Stimulated activated CD8-positive, alpha-beta memory T cell treated with anti-CD3 and anti-CD28 coated beads, Interleukin-12 subunit alpha, Interleukin-12 subunit beta, amount 100 ng/mL, for 24 hours (primary cell): ENCODE results near the gene WDR19.
"Not testable (repeated sequence)": the region's sequence is repeated elsewhere in the genome, so short reads cannot be mapped to it uniquely, and the experiment has no call there.

Experiments used
- DNase-seq: peaks from one replicate; pipeline ENCODE4 v3.0.0-alpha.2; 2020; ENCODE audit errors: extremely low read depth

WDR19 gene

DNA sequence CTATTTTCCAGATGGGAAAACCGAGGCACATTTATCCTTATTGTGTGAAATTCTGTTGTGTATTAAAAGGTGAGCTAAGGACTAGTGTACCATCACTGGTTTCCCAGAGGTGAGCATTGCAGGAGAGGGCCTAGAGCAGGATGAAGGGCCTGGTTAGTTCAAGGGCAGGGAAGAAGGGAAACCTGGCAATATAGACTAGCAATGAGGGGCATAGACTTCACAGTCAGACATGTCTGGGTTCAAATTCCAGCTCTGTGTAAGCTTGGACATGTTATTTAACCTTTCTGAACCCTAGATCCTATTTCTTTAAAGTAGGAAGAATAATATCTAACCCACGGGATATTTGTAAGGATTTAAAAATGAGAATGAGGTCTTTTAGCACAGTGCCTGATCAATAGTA lies 50.8 kb downstream of the WDR19 start:
- DNase-seq = no peak

- DNase-seq = no peak
Measured at GRCh38 chr4:39233783-39234182, 51.5 kb downstream of the WDR19 start.

GRCh38 chr4:39235021-39235420 lies 52.7 kb downstream of the WDR19 start:
- DNase-seq = no peak

DNA sequence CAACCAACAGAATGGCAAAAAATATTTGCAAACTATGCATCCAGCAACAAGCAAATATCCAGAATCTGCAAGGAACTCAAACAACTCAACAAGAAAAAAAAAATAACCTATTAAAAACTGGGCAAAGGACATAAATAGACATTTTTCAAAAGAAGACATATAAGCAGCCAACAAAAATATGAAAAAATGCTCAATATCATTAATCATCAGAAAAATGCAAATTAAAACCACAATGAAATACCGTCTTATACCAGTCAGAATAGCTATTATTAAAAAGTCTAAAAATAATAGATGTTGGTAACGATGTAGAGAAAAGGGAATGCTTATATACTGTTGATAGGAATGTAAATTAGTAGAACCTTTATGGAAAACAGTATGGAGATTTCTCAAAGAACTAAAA lies 53.4 kb downstream of the WDR19 start:
- no peak for DNase-seq

DNA sequence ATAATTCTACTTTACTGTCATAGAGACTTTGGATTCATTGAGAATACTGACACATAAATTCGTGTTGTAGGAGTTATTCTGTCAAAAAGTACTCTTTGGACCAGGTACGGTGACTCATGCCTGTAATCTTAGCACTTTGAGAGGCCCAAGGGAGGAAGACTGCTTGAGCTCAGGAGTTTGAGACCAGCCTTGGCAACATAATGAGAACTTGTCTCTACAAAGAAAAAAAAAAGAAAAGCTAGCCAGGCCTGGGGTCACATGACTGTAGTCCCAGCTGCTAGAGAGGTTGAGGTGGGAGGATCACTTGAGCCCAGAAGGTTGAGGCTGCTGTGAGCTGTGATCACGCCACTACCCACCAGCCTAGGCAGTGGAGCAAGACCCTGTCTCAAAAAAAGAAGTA lies 54.9 kb downstream of the WDR19 start:
- no peak for DNase-seq

DNA sequence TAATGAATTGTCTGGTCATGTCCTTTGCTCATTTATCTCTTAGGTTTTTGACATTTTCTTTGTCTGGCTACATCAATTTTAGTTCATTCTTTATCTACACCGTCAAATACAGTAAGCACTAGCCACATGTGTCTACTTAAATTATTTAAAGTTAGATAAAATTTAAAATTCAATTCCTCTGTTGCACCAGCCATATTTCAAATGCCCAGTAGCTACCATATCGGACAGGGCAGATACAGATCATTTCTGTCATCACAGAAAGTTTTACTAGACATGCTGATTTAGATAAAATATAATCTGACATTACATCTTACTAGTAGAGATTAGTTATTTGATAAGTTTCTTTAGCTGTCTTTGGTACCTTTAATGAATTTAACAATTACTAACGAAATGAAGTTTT lies 61.1 kb downstream of the WDR19 start:
- no peak for DNase-seq

DNA sequence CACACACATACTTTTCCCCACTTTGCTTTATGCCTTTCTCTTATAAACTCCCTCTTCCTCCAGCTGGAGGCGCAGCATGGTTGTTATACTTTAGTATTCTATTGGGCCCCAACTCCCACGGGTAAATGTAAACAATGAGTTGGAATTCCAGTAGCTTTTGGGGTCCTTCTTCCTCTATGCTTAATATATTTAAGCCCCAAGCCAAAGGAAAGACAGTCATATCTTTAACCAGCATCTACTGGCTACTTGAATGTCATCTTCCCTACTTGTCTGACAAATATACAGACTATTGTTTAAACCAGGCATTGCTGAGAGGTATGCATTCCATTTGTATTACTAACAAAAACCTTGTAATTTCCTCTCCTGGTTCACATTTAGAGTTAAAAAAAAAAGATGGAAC lies 72.9 kb downstream of the WDR19 start:
- no peak for DNase-seq

DNA sequence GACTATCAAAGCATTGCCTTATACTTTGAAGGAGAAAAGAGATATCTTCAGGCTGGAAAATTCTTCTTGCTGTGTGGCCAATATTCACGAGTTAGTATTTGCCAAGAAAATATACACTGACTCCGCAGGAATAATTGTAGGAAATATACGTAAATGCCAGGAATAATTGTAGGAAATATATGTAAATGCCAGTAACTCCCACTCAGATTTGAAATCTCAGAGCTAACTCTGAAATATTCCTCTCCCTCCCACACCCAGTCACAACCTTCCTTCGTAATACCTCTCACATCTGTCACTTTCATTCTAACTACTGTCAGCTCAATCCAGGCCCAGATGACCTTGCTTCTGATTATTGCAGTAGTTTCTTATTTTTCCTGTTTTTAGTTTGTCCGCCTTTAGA lies 73.5 kb downstream of the WDR19 start:
- DNase-seq = no peak

DNA sequence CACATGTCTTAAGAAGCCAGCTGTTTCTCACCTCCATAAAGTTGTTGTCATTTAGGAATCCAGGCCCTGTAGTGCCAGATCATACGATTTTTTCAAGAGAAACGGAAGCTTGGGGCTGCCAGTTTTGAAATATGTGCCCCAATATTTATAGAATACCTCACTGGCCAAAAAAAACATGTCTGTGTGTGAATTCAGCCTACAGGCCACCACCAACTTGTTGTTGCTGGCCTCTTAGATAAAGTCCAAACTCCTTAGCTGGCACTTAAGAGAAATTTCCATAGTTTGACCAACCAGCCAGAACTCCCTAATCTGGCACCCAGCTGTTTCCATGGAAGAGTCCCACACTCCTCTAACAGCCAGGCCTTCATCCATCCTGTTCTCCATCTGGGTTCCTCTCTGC lies 74.1 kb downstream of the WDR19 start:
- DNase-seq = no peak

DNA sequence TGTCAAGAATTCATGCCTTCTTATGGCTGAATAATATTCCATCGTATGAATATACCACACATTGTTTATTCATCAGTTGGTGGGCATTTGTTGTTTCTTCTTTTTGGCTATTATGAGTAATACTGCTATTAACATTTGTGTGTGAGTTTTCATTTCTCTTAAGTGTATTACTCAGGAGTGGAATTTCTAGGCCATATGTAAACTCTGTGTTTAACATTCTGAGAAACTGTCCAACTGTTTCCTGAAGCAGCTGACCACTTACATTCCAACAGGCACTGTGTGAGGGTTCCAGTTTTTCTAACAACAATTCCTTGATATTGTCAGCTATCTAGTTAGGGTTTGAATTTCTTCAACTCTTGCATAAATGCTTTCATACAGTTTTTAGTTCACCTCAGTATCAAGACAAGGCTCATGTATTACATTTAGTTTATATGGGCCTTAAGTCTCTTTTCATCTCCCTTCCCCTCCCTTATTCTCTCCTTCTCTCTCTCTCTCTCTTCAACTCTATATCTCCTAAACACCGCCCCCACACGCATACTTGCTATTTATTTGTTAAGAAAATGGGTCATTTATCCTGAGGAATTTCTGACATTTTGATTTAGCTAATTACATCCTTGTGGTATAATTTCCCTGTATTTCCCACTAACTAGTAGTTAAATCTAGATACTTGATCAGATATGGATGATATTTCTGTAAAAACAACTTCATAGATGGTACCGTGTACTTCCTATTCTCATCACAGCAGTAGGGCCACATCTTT lies 77.4 kb downstream of the WDR19 start:
- no peak for DNase-seq

DNA sequence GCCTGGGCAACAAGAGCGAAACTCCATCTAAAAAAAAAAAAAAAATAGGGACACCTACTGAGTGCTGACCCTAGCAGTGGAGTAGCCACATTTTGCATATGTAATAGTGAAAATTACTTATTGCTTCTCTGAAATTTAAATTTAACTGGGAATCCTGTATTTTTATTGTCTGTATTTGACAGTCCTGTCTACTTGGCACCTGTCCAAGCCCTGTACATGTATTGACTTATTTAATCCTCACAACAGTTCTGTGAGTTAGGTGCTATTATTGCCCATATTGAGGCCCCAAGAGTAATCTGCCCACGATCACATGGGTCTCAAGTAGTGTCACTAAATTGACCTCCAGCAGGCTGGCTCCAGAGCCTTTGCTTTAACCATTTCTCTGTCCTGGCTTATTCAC lies 81.6 kb downstream of the WDR19 start:
- no peak for DNase-seq

DNA sequence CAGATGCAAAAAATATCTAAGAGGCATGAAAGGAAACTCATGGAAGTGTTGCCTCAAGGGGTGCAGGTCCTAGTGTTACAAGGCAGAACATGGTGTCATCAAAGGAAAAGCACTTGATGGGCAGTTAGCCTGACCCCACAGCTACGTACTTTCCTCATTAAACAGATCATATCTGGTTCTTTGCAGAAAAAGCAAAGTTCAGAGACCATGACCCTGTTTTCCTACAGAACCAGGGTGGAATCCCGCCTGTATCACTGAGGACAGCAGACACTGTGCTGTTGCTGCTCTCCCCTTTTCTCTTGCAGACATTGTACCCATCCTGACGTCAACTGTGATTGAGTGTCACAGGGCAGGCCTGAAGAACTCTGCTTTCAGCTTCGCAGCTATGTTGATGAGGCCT lies 92.2 kb downstream of the WDR19 start:
- no peak for DNase-seq

DNA sequence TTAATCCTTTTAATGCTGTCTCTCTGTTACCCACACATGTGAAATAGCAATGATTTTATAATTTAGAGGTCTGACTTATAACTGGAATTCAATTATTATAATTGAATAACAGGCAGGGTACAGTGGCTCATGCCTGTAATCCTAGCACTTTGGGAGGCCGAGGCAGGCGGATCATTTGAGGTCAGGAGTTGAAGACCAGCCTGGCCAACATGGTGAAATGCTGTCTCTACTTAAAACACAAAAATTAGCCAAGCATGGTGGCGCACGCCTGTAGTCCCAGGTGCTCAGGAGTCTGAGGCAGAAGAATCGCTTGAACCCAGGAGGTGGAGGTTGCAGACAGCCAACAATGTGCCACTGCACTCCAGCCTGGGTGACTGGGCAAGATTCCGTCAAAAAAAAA lies 95.3 kb downstream of the WDR19 start:
- not testable (repeated sequence) for DNase-seq

DNA sequence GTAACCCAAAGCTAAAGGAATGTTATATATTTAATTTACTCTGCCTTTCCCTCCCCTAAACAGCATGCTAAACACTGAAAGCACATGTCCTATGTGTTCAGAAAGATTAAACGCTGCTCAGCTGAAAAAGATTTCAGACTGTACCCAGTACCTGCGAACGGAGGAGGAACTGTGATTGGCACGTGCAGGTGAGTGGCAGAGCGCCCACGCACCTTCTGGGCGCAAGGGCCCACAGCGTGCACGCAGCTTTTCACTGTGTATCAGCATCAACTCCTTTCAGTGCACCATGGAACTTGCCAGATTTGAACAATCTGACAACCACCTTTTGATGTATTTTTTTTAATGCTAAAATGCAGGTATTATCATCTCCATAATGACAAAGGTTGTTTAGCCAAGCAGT lies 96.1 kb downstream of the WDR19 start:
- no peak for DNase-seq

DNA sequence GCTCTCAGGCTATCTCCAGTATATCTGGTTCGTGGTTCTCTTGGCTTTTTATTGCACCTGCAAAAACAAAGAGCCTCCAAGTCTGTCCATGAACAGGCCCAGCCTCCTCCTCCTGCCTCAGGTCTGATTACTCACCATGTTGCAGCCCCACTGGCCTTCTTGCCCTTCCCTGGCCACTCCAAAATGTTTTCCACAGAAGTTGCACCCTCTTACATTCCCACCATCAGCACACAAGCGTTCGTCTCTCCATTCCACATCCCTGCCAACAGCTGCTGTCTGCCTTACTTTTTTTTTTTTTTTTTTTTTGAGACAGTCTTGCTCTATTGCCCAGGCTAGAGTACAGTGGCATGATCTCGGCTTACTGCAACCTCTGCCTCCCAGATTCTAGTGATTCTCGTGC lies 97.1 kb downstream of the WDR19 start:
- no peak for DNase-seq

- DNase-seq = no peak
Measured at GRCh38 chr4:39280770-39281169, 98.4 kb downstream of the WDR19 start.

GRCh38 chr4:39285111-39285795 lies 102.9 kb downstream of the WDR19 start:
- DNase-seq = no peak

DNA sequence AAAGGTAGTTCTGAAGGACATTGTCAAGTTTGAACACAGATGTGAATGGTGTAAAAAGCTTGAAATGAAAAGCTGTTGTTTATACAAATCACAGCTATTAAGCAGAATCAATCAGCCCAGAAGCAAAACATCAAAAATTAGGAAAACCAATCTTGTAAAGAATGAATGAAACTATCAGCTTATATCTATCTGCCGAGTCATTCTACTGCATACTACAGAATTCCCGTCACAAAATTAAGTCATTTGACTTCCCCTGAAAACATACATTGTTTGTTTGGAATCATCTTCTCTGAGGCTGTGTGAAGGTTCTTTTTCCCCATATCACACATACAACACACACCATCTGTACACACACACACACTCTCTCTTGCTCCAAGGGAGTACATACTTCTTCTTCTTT lies 103.5 kb downstream of the WDR19 start:
- no peak for DNase-seq

- DNase-seq = no peak
Measured at GRCh38 chr4:39286263-39286662, 103.9 kb downstream of the WDR19 start.

DNA sequence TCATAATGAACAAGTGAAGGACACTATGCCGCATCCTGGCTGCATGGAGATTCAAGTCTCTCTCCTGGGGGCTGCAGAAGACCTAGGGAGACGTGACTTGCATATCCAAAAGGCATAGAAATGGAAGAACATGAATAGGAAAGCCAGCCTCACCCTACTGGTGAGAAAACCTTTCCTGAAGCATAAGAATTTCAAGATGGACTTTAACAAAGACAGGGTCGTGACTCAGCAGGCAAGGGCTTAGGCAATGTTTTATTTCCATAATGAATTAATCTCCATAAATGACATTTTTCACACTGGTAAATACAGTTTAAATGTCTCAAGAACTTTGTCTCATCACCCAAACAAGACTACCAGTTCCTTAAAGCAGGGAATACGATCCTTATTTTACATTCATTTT lies 104.9 kb downstream of the WDR19 start:
- no peak for DNase-seq

GRCh38 chr4:39291686-39292085 lies 109.4 kb downstream of the WDR19 start:
- no peak for DNase-seq

GRCh38 chr4:39292433-39292832 lies 110.1 kb downstream of the WDR19 start:
- DNase-seq = not testable (repeated sequence)

GRCh38 chr4:39295784-39296183 lies 113.5 kb downstream of the WDR19 start:
- DNase-seq = no peak

DNA sequence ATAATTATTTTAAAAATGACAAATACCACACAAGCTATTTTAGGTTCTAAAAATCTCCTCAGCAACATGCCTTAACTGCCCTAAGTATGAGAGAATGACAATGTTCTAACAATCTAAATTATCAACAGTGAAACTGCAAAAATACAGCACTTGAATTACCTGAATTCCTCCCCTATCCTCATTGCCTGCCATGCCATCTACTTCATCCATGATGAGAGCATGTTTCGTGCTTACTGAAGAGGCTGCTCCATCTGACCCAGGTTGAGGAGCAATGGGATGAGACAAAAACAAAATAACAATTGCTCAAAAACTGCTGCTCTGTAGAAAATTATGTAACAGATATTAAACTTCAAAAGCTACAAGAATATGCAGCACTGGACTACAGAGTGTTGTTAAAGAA lies 120.6 kb downstream of the WDR19 start:
- DNase-seq = no peak
